ENCODE results near the gene UACA.
"Not testable (repeated sequence)": the region's sequence is repeated elsewhere in the genome, so short reads cannot be mapped to it uniquely, and the experiment has no call there.

The UACA gene

DNA sequence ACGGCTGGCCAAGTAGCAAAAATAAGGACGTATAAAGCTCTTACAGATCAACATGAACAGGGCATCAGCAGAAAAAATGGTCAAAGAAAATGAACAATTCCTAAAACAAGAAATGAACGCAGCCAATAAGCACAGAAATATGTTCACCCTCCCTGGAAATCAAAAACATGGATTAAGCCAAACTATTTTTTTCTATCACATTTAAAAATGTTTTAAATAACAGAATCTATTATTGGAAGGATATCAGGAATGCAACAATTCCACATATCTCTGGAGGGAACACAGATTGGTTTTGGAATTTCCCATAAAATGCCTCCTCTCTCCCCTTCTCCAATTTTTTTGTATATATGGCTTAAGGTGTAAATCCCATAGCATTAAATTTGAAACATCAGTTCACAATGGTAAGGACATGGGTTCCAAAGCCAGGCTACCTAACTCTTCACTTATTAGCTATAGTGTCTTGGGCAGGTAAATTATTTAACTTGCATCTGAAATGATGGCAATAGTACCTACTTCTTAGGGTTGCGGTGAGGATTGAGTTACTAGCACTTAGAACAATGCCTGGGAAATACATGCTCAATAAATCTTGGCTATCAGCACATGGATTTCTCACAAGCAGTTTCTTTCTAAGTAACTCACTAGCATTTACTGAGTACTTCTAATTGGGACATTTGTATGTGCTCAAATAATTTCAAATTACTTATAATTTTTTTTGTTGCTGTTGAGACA is 10.1 kb downstream of the UACA start:
- DNase-seq, result no peak

DNA sequence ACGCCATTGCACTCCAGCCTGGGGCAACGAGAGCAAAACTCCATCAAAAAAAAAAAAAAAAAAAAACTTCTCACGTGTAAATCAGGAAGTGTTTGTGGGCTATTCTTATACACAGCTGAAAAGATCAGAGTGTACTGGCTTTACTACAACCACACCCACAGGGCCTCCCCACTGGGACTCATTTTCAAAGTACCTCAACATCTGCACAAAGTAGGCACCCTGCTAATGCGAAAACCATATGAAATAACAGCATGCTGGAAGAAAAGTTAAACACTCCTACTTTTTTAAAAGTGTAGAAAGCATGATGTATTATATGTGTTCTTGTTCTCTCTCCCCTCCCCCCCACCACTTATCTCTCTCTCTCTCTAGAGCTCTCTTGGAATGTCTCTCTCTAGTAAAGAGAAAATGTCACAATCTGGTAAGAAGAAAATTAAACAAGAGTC is 11.1 kb downstream of the UACA start:
- DNase-seq, result peak; percentile 42

DNA sequence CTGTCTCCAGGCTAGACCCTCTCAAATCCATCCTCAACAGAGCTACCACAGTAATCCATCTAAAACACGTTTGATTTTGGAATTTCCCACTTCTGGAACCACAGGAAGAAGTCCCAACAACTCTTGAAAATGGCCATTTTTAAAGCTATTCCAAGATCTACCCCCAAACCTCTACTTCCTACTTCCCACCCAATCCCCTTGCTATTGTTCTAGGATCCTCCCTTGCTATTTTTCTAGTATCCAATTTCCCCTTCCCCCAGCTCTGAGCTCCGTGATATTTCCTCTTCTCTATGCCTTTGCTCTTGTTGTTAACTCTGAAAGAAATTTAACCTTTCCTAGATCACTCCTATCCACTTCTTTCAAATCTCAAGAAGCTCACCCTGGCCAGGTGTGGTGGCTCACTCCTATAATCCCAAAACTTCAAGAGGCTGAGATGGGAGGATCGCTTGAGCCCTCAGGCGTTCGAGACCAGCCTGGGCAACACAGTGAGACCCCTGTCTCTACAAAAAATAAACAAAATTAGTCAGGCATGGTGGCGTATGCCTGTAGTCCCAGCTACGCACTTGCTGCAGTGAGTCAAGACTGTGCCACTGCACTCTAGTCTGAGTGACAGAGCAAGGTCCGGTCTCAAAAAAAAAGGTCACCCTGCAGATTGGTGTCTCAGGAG is 13.0 kb downstream of the UACA start:
- no peak for DNase-seq

DNA sequence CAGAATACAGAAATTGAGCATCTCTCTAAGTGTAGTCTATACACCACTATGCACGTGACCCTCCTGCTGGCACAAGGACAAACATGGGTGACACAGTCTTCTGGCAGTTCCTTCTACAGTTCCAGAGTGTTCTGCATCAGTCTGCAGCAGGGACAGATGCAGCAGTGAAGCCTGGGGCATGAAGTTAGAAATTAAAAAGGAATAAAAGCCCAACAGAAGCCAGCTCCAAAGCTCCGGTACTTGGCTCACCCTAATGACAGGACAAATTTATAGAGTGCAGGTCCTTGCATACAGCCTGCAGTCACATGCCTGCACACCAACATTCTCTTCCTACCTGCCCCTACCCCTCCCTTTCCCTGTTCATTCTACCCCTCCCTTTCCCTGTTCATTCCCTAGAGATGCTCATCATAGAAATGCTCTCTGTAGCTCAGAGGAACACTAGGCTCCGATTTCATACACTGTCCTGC is 15.0 kb downstream of the UACA start:
- DNase-seq, result no peak

DNA sequence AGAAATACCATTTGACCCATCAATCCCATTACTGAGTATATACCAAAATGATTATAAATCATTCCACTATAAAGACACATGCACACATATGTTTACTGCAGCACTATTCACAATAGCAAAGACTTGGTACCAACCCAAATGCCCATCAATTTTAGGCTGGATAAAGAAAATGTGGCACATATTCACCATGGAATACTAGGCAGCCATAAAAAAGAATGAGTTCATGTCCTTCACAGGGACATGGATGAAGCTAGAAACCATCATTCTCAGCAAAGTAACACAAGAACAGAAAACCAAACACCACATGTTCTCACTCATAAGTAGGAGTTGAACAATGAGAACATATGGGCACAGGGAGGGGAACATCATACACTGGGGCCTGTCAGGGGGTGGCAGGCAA is 16.8 kb downstream of the UACA start:
- not testable (repeated sequence) for DNase-seq

DNA sequence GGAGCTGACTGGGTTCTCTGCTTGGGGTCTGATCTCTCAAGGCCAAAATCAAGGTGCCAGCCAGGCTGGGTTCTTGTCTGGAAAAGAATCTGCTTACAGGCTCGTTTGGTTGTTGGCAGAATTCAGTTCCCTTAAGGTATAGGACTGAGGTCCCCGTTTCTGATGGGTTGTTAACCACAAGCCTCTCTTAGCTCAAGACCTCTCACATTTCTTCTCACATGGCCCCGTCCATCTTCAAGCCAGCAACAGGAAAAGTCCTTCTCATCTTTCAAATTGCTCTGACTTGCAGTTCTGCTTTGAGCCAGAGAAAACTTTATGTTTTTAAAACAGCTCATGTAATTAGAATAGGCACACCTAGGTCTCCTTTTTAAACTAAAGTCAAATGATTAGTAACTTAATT is 20.4 kb downstream of the UACA start:
- DNase-seq, result peak; percentile 38

DNA sequence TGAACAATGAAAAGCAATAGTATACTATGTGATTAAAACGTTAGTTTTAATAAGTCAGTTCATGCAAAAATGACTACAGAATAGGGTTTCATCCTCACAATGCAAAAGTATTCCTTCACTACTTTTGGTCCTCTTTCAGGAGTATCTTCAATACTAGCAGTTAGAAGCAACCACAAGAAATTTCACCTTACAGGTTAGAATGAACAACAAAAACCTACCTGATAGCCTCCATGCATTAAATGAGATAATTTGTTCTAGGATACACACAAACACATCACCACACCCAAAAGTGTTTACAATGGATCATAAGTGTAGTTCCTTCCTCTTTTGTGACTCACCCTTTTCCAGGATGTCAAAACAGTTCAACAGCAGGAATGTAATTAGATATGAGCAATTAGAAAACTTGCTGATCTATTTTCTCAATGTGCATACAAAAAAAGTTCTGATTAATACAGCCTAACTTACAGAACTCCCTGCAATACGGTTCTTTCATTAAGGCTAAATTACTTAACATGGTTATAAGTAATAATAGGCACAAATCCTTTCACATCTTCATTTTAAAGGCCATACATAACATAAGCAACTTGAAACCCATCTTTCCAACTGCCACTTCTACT is 21.6 kb downstream of the UACA start:
- DNase-seq, result no peak

DNA sequence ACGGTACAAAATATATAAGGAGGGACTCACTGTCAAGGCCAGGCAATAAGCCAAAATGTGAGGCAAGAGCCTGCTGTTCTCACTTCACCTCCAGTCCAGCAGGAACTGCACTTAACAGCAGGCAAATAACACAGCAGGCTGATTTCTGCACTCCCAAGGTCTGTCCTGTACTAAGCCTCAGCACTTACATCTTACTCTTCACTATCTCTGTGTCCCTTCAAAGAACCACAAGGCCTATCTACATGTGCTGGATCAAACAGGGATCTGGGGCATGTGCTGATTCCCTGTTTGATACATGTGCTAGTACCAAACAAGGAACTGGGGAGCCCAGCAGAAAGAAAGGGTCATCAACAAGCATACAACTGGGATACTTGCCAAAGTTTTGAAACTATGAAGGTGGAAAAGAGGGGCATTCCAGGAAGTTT is 22.2 kb downstream of the UACA start:
- DNase-seq, result peak; percentile 61

DNA sequence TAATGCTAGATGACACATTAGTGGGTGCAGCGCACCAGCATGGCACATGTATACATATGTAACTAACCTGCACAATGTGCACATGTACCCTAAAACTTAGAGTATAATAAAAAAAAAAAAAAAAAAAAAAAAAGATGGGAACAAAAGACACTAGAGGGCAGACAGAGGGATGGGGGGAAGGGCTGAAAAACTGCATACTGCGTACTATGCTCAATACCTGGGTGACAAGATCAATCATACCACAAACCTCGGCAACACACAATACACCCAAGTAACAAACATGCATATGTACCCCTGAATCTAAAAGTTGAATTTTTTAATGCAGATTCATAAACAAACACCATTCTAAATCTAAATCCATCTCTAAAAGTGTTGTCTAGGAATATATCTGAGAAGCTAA is 28.3 kb downstream of the UACA start:
- DNase-seq, result not testable (repeated sequence)

DNA sequence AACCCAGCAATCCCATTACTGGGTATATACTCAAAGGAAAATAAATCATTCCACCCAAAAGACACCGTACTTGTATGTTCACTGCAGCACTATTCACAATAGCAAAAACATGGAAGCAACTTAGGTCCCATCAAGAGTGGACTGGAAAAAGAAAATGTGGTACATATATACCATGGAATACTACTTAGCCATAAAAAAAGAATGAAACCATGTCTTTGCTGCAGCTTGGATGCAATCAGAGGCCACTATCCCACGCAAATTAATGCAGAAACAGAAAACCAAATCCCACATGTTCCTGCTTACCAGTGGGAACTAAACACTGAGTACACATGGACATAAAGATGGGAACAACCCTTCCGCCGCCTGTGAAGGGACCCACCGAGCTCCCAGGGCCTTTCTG is 34.2 kb downstream of the UACA start:
- no peak for DNase-seq

DNA sequence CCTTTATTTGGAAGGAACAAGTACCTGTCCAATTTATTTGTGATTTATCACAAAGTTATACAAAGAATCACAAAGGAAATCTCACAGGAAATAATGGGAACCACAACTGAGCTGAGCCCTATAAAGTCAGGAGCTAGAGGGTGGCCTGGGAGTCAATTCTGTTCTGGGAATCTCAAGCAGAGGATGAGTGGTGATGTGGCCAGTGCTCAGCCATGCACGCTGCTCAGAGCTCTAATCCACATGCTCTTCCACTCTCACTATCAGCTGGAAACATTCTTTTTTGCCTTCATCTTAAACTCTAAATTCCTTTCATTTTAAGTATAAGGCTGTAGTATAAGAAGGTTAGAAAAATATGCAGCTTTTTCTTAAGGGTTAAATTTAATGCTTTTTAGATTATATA is 36.6 kb downstream of the UACA start:
- no peak for DNase-seq

DNA sequence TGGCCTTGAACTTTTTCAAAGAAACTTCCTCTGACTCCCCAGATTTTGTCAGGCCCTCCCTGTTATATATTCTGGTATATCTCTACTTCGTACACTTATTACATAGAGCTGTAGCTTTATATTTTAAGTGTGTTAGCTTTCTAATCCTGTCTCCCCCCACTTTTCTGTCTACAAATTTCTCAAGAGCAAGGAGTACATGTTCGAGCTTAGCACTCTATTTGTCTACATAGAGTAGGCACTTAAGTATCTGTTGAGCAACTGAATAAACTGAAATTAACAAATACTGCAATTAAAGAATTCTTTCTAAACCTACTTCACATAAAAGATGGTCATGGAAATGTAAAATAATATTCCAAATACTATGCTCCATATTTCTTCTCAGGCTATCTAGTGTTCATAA is 39.4 kb downstream of the UACA start:
- no peak for DNase-seq

DNA sequence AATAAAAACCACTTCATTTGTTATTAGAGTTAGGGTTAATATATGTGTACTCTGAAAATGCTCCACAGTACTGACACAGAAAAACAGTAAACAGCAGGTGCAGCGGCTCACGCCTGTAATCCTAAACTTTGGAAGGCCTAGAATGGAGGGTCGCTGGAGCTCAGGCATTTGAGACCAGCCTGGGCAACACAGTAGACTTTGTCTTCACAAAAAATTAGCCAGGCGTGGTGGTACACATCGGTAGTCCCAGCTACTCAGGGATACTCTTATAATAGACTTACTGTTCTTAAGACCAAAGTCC is 40.3 kb downstream of the UACA start:
- no peak for DNase-seq

DNA sequence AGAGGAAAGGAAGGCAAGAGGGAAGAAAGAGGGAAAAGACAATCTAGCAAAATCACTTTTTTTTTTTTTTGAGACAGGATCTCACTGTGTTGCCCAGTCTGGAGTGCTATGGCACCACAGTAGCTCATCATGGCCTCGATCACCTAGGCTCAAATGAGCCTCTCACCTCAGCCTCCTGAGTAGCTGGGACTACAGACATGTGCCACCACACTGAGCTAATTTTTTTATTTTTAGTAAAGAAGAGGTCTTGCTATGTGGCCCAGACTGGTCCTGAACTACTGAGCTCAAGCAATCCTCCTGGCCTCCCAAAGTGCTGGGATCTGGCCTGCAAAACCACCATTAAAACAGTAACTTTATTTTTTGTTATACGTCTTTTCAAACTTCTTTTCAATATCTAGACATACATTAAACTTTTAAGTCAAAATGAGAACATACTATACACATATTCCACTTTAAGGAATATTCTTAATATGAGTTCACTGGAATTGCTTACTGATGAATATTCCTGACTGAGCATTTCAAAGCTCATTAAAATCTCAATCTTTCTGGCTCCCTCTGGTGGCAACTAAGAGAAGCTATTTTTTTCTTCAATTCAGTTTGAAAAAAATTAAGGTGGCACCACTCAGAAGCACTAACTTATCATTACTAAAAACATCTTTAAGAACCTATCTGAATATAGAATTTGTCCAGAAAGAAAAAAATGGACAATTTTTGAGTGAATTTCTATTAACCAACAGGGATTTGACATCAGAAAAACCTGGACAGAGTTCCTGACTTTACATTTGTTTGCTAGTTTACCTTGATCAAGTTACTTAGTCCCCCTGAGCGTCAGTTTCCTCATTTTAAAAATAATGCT is 40.9 kb downstream of the UACA start:
- DNase-seq, result no peak

DNA sequence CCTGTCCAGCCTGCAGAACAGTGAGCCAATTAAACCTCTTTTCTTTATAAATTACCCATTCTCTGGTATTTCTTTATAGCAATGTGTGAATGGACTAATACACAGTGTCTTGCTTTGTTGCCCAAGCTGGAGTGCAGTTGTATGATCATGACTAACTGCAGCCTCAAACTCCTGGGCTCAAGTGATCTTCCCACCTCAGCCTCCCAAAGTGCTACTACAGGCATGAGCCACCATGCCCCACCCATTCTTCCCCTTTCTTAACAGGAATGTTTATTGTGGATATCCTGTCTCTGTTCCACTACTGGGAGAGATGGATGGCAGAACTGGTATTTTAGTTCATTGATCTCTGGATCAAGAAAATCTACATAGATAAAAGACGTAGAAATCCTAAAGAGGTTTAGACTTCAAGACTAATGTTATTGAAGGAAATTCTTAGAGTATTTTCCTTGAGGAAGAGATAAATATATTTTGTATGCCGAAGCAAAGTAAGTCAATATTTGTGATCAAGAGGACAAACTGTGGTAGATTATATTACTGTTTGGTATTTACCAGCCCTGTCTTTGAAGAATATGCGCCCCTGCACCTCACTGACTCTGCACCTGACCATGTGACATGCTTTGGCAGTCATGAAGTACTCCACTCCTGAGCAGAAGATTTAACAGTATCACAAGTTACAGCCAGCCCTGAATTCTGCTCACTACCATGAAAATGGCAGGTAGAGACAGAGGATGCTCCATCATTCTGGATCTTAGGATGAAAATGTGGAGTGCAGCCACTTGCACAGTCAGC is 42.9 kb downstream of the UACA start:
- DNase-seq, result no peak

DNA sequence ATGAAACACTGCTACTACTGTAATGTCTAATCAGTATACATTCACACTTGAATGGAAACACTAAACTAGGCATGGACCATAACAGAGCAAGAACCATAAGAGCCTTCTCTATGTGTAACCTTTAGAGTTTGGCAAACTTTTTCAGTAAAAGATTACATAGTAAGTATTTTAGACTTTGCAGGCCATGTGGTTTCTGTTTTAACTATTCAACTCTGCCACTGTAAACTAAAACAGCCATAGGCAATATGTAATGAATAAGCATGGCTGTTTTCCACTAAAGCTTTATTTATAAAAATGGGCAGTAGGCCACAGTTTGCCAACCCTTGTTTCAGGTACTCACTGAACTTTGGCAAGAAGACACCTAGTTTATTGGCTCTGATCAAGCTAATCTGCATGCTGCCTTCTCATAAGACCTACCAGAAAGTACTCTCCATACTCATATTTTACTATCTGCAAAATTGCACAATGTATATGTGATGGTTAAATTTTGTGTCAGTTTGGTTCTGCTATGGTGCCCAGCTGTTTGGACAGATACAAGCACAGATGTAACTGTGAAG is 46.0 kb downstream of the UACA start:
- DNase-seq, result no peak

DNA sequence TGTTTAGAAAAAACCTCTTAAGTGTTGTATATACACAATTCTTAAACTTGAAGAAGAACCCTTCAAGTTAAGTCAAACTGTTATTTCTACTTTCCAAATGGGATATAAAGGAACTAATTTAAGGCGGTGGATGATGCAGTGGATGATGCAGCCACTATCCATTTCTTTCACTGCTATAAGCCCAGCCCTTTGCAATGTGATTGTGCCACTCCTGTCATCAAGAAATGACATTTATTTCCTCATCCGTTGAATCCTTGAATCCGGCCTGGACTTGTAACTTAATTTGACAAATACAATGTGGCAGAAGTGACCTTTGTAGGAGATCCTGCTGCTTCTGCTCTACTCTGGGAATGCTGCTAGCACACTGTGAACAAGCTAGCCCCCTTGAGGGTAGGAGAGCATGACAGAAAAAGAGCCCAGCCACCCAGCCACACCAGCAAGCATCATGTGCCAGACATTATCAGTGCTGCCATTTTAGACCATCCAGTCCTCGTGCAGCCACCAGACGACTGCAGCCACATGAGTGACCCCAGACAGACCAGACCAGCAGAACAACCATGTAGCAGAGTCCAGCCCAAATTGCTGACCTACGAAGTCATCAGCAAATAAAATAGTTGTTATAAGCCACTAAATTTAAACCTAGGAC is 47.4 kb downstream of the UACA start:
- DNase-seq, result no peak

DNA sequence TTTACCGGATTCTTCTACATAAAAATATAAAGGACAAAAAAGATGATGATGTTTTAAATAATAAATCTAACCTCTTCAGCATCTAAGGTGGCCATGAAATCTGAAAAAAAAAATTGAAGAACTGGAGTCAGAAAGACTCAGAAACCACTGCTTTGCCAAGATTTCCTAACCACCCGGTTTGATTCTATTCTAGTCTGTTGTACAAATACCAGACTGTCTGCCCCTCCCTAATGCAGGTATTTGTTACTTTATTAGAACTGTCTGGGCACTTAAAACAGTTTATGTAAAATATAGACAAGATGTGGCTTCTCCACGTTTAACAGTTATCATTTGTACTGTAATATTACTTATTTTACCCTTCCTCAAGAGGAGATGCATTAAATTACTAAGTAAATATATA is 48.8 kb downstream of the UACA start:
- no peak for DNase-seq

DNA sequence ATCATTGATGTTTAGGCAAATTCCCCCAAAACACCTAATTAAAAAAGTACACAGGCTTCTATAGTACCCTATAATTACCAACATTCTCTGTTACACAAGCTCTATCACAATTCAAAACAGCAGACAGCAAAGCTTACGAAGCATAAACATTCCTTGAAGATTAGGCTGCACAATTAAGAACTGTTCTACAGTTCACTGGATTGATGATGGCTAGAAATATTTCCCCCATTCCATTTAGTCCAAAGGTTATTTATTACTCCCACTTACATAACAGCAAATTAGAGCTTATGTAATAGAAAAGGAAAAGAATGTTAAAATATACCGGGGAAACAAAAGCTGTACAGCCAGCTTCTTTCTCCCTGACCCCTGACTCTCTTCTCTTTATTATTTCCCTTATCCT is 49.3 kb downstream of the UACA start:
- no peak for DNase-seq

DNA sequence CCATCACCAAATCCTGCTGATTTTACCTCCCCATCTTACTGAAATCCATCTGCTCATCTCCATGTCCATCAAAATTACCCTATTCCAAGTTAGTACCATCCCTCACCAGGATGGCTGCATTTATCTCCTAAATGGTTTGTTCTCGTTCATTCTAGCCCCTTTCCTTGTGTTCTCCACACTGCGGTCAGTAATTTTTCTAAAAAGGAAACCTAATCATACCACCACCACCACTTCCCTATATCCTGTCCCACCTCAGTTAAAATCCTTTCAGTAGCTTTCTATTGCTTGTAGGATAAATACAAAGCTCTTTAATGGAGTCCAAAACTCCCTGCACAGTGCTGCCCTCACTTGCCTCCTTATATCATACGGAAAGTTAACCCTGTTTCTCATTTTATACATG is 51.1 kb downstream of the UACA start:
- no peak for DNase-seq

DNA sequence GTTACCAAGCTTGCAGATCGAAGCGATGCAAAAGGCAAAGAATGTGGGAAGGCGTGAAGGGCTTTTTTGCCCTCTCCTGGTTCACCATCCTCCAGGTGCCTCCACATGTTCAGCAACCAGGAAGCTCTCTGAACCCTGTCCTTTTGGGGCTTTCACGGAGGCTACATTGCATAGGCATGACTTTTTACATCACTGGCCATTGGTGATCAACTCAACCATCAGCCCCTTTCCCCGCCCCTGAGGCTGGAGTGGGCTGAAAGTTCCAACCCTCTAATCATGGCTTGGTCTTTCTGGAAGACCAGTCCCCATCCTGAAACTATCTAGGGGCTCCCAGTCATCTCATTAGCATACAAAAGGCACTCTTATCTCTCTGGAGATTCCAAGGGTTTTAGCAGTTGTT is 52.6 kb downstream of the UACA start:
- DNase-seq, result no peak

DNA sequence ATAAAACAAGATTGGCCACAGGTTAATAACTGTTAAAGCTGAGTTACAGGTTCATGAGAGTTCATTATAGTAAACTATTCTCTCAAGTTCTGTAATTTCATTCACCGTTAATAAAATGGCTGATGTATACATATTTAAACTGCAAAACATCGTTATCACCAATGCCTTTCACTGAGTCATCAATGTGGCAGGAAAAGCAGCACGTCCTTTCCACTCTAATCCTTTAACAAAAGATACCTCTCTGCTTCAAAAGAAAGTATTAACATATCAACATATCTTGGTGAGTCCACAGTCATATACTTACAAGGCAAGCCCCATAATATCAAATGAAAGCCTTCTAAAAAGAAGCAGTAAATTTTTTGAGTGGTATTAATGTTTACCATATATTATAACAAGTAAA is 54.5 kb downstream of the UACA start:
- DNase-seq, result no peak
